Vagina (tissue), 2 donors: ENCODE results near the gene PMEPA1. TPM values are rescaled to one million over a fixed set of nuclear protein-coding genes. Genes with fewer than 3 reads are reported as not detected.

ENCODE experiments used
- DNase-seq, 2 donors: peaks; one replicate each; pipeline ENCODE4 v3.0.0-alpha.2; 2017; ENCODE audit errors: extremely low spot score in 2 of 2
- H3K27ac ChIP-seq: fragments of 200-600 bp; sonication (generic); one replicate; pipeline ENCODE4 v1.5.1; 2019
- H3K27me3 ChIP-seq: fragments of 200-600 bp; sonication (generic); one replicate; pipeline ENCODE4 v1.5.1; 2019
- H3K36me3 ChIP-seq, 2 donors: fragments of 200-600 bp; sonication (generic); one replicate each; pipeline ENCODE4 v1.5.1; 2017 to 2019
- H3K4me1 ChIP-seq: fragments of 200-600 bp; sonication (generic); one replicate; pipeline ENCODE4 v1.5.1; 2019
- H3K4me3 ChIP-seq, 2 donors: fragments of 200-600 bp; sonication (generic); 1 replicate in 1 of 2; 2 replicates in 1 of 2; pipeline ENCODE4 v1.5.1; 2016 to 2019
- H3K9me3 ChIP-seq: fragments of 200-600 bp; sonication (generic); one replicate; pipeline ENCODE4 v1.5.1; 2019
- POLR2A ChIP-seq, 2 donors: fragments of 450-650 bp; IDR thresholded peaks; one replicate each; pipeline ENCODE4 v1.6.1; 2017; ENCODE audit warnings: antibody characterized with exemption in 2 of 2, mild to moderate bottlenecking in 2 of 2, moderate library complexity in 2 of 2
- POLR2AphosphoS5 ChIP-seq, 2 donors: sonication (generic); formaldehyde crosslinking; IDR thresholded peaks; one replicate each; pipeline ENCODE4 v1.9.0; 2017; ENCODE audit warnings: antibody characterized with exemption in 2 of 2, mild to moderate bottlenecking in 2 of 2, low read depth in 1 of 2; ENCODE audit not compliant: insufficient read depth in 1 of 2
- intact Hi-C: fragments of 100-400 bp; cut with DNase I; formaldehyde crosslinking; loops from one replicate; pipeline ENCODE4 v1.15.1; 2023
- total RNA-seq: library from RNA; depleted of rRNA; stranded (reverse); fragments of >200 nt; gene quantifications from one replicate; pipeline ENCODE4 v1.2.3, GENCODE V29; 2016
- TF ChIP-seq, protein P1 (sequence below), 3 experiments: fragments of 450-650 bp in 2 of 3; fragments of 200-600 bp in 1 of 3; sonication (generic) in 1 of 3; IDR thresholded peaks; one replicate each; pipeline ENCODE4 v1.5.1; 2017 to 2019; ENCODE audit warnings: antibody characterized with exemption in 3 of 3, mild to moderate bottlenecking in 2 of 3, moderate library complexity in 2 of 3

Gene PMEPA1
- total RNA-seq, 1 donor from 2014 or later = 11.3 TPM

DNA sequence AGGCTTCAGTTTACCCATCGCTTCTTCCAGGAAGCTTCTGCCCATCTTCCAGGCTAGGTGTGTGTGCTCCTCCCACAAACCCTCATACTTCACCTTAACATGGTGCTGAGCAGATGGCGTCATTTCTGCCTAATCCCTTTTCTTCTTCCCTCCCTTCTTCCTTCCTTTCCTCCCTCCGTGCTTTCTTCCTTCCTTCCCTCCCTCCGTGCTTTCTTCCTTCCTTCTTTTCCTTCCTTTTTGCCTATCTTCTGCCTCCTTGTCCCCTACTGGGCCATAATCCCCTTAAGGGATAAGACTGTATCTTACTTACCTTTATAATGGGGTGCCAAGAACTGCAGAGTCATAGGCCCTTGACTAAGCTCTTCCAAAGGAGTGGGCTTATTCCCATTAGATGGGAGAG is 27.5 kb upstream of the PMEPA1 start:
- Histone ChIP-seq H3K4me3 (no peak overlapping the region), H3K4me1 (no peaks in the 10 kb centered on the region), H3K9me3 (no peaks in the 10 kb centered on the region), H3K36me3 (no peaks in the 10 kb centered on the region), H3K27me3 (no peaks in the 10 kb centered on the region), H3K27ac (no peak overlapping the region)
- no peak for DNase-seq
- TF ChIP-seq POLR2A (IDR thresholded peaks at IDR 0.05) (no peak), POLR2AphosphoS5 (IDR thresholded peaks at IDR 0.05; ENCODE audit: insufficient read depth in 1 of 2, low read depth in 1 of 2) (no peak)
- TF ChIP-seq, protein P1, sequence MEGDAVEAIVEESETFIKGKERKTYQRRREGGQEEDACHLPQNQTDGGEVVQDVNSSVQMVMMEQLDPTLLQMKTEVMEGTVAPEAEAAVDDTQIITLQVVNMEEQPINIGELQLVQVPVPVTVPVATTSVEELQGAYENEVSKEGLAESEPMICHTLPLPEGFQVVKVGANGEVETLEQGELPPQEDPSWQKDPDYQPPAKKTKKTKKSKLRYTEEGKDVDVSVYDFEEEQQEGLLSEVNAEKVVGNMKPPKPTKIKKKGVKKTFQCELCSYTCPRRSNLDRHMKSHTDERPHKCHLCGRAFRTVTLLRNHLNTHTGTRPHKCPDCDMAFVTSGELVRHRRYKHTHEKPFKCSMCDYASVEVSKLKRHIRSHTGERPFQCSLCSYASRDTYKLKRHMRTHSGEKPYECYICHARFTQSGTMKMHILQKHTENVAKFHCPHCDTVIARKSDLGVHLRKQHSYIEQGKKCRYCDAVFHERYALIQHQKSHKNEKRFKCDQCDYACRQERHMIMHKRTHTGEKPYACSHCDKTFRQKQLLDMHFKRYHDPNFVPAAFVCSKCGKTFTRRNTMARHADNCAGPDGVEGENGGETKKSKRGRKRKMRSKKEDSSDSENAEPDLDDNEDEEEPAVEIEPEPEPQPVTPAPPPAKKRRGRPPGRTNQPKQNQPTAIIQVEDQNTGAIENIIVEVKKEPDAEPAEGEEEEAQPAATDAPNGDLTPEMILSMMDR (IDR thresholded peaks at IDR 0.05) = no peak
- intact Hi-C loops = no loop called here

DNA sequence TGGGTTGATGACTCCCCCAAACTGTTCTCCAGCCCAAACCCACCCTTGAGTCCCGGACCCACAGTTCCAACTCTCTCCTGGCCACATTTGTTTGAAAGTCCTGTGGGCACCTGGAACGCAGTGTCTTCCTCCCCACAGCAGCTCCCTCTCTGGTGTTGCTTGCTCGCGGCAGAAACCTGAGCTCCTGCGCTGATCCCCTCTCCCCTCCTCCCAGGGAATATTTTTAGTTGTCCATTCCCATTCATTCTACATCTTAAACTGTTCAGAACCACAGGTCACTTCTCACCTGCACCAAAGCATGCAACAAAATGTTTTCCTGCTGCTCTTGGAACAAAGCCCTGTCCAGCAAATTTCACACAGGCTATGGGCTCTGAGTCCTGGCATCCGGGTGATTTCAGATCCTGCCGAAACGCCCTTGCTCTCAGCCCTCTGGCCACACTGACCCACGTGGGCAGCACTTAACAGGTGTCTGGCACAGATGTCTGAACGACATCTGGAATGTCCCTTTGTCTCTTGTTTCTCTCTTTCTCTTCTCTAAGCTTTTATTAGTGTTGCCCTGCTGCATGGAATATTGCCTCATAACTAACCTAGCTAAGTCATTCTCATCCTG is 27.0 kb upstream of the PMEPA1 start:
- H3K4me1 ChIP-seq = no peaks in the 10 kb centered on the region
- intact Hi-C loops = no loop called here
- no peak for DNase-seq

DNA sequence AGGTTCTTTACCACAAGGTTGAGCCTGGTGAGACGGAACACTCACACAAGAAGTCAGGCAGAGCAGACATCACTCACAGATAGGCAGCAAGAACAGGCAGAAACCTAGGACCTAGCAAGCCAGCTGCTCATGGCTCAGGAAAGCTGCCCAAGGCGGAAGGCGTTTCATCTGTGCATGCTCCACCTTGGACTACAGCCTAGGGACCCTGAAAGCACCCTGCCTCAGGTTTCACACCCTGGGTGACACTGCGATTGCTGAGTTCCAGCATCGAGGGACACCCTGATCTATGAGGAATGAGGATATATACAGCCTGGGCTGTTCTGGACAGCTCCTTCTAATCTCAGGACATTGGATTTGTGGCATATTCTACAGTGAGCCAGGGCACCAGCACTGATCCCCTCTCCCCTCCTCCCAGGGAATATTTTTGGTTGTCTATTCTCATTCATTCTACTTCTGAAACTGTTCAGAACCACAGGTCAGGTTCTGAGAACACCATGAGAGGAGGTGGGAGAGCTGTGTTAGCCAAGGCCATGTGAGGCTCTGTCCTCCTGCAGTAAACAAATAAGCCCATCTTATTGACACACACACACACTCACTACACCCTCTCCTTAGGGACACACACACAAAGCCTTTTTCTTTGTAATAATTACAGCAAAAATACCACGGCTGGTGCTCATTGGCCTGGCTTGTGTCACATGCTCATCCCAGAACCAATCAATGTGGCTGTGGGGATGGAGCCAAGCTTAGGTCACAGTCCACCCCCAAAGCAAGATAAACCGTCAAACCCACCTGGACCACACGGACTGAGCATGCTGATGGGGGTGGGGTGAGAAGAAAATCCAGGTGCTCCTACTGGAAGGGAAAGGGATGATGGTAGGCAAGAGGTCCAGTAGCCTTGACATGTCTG is 26.3 kb upstream of the PMEPA1 start:
- Histone ChIP-seq H3K27me3 (no peaks in the 10 kb centered on the region), H3K9me3 (no peaks in the 10 kb centered on the region), H3K27ac (no peak overlapping the region), H3K4me1 (no peaks in the 10 kb centered on the region), H3K36me3 (no peaks in the 10 kb centered on the region), H3K4me3 (no peak overlapping the region)
- no peak for DNase-seq
- TF ChIP-seq, protein P1 (IDR thresholded peaks at IDR 0.05) = no peak
- TF ChIP-seq POLR2AphosphoS5 (IDR thresholded peaks at IDR 0.05; ENCODE audit: insufficient read depth in 1 of 2, low read depth in 1 of 2) (no peak), POLR2A (IDR thresholded peaks at IDR 0.05) (no peak)
- intact Hi-C loops = no loop called here

More for the DNA sequence above, 27.0 kb upstream of the PMEPA1 start:
- Histone ChIP-seq H3K36me3 (no peaks in the 10 kb centered on the region), H3K27ac (no peak overlapping the region), H3K9me3 (no peaks in the 10 kb centered on the region), H3K27me3 (no peaks in the 10 kb centered on the region), H3K4me3 (no peak overlapping the region)
- TF ChIP-seq, protein P1 (IDR thresholded peaks at IDR 0.05) = no peak
- TF ChIP-seq POLR2AphosphoS5 (IDR thresholded peaks at IDR 0.05; ENCODE audit: insufficient read depth in 1 of 2, low read depth in 1 of 2) (no peak), POLR2A (IDR thresholded peaks at IDR 0.05) (no peak)

DNA sequence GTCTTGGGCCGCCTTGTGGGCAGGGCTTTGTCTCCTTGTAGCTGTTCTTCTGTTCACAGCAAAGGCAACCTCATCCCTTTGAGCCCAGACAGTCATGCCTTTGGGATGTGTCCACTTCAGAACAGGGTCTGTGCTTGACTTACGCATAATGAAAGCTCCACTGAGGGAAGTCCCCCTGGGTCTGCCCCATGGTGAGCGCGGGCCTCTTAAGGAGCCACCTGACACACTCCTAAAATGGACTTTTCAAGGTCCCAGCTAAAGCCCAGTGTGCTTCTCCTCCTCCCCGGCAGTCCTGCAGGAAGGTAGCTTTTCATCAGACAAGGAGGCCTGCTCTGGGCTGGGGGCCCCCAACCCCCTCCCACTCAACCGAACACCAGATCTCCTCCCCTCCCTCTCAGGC is 24.9 kb upstream of the PMEPA1 start:
- TF ChIP-seq POLR2A (IDR thresholded peaks at IDR 0.05) = no peak
- TF ChIP-seq POLR2AphosphoS5 (IDR thresholded peaks at IDR 0.05; ENCODE audit: insufficient read depth in 1 of 2, low read depth in 1 of 2) = no peak
- TF ChIP-seq, protein P1 (IDR thresholded peaks at IDR 0.05) = no peak
- intact Hi-C loops = no loop called here
- no peaks in the 10 kb centered on the region for H3K27me3 ChIP-seq

DNA sequence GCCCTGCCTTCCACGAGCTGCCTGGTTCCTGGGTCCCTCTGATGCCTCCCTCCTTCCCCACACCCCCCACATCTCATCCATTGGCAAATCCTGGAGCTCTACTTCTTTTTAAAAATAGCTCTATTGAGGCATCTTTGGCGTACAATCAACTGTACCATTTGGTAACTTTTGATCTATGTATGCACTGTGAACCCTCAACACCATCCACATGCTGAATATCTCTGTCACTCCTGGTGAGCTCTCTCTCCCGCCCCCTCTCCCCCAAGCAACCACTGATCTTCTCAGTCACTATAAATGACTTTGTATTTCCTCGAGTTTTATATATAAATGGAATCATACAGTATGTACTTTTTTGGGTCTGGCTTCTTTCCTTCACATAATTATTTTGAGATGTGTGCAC is 22.4 kb upstream of the PMEPA1 start:
- no peaks in the 10 kb centered on the region for H3K4me1 ChIP-seq
- intact Hi-C loops = no loop called here
- no peak for TF ChIP-seq POLR2A (IDR thresholded peaks at IDR 0.05)
- no peak for TF ChIP-seq POLR2AphosphoS5 (IDR thresholded peaks at IDR 0.05; ENCODE audit: insufficient read depth in 1 of 2, low read depth in 1 of 2)
- TF ChIP-seq, protein P1 (IDR thresholded peaks at IDR 0.05) = no peak
- no peaks in the 10 kb centered on the region for H3K27me3 ChIP-seq
- no peak overlapping the region for H3K4me3 ChIP-seq
- DNase-seq = no peak
- H3K36me3 ChIP-seq = no peaks in the 10 kb centered on the region
- no peak overlapping the region for H3K27ac ChIP-seq
- H3K9me3 ChIP-seq = no peaks in the 10 kb centered on the region

More for the DNA sequence above, 24.9 kb upstream of the PMEPA1 start:
- no peaks in the 10 kb centered on the region for H3K9me3 ChIP-seq
- no peaks in the 10 kb centered on the region for H3K4me1 ChIP-seq
- H3K4me3 ChIP-seq = no peak overlapping the region
- H3K27ac ChIP-seq = no peak overlapping the region
- DNase-seq = no peak
- no peaks in the 10 kb centered on the region for H3K36me3 ChIP-seq
